Measurements from ENCODE around the gene ELMOD1. TPM values are rescaled to one million over a fixed set of nuclear protein-coding genes. Genes with fewer than 3 reads are reported as not detected.
A peak's percentile ranks its signal among the peaks of the same experiment; 100 is the strongest.

Gene ELMOD1
- total and polyA plus RNA-seq, 9 donors, result 1.9 to 11.4 (median 4.8) TPM

GRCh38 chr11:107581147-107581546 lies 9.8 kb upstream of the ELMOD1 start:
- Histone ChIP-seq H3K4me1 (ENCODE audit: control insufficient read depth, insufficient read depth, low read length) (no peaks in the 10 kb centered on the region), H3K9me3 (replicated peaks; ENCODE audit: control insufficient read depth, low read depth, low read length) (no peaks in the 10 kb centered on the region), H3K27me3 (ENCODE audit: control insufficient read depth, insufficient read depth, low read length) (no peaks in the 10 kb centered on the region), H3K4me3 (ENCODE audit: low read length) (no peak overlapping the region), H3K27ac (ENCODE audit: low read length) (no peak overlapping the region), H3K36me3 (ENCODE audit: control insufficient read depth, insufficient read depth, low read length) (no peaks in the 10 kb centered on the region)
- no peak for DNase-seq
- WGBS (ENCODE audit: insufficient coverage), result 10% methylated on average over 2 of the region's 3 CpGs

GRCh38 chr11:107583629-107584195 lies 7.2 kb upstream of the ELMOD1 start:
- H3K36me3 ChIP-seq (ENCODE audit: control insufficient read depth, insufficient read depth, low read length), result no peaks in the 10 kb centered on the region
- 7% methylated on average over 2 of the region's 3 CpGs for WGBS (ENCODE audit: insufficient coverage)
- no peak overlapping the region for H3K4me3 ChIP-seq (ENCODE audit: low read length)
- H3K27me3 ChIP-seq (ENCODE audit: control insufficient read depth, insufficient read depth, low read length), result peaks cover 3% of the 10 kb centered on the region
- no peak overlapping the region for H3K27ac ChIP-seq (ENCODE audit: low read length)
- H3K4me1 ChIP-seq (ENCODE audit: control insufficient read depth, insufficient read depth, low read length), result no peaks in the 10 kb centered on the region
- H3K9me3 ChIP-seq (replicated peaks; ENCODE audit: control insufficient read depth, low read depth, low read length), result no peaks in the 10 kb centered on the region
- no peak for DNase-seq

- DNase-seq, result no peak
- no peak overlapping the region for H3K4me3 ChIP-seq (ENCODE audit: low read length)
- no peaks in the 10 kb centered on the region for H3K9me3 ChIP-seq (replicated peaks; ENCODE audit: control insufficient read depth, low read depth, low read length)
- H3K4me1 ChIP-seq (ENCODE audit: control insufficient read depth, insufficient read depth, low read length), result peaks cover 10% of the 10 kb centered on the region
- H3K36me3 ChIP-seq (ENCODE audit: control insufficient read depth, insufficient read depth, low read length), result no peaks in the 10 kb centered on the region
- WGBS (ENCODE audit: insufficient coverage), result 37% methylated on average over 2 of the region's 5 CpGs
- peaks cover 27% of the 10 kb centered on the region for H3K27me3 ChIP-seq (ENCODE audit: control insufficient read depth, insufficient read depth, low read length)
- no peak overlapping the region for H3K27ac ChIP-seq (ENCODE audit: low read length)
Measured at GRCh38 chr11:107587306-107587979, 3.5 kb upstream of the ELMOD1 start.

- H3K4me1 ChIP-seq (ENCODE audit: control insufficient read depth, insufficient read depth, low read length), result peaks cover 10% of the 10 kb centered on the region
- H3K27me3 ChIP-seq (ENCODE audit: control insufficient read depth, insufficient read depth, low read length), result peaks cover 38% of the 10 kb centered on the region
- DNase-seq, result peak; percentile 24
- no peak overlapping the region for H3K27ac ChIP-seq (ENCODE audit: low read length)
- H3K36me3 ChIP-seq (ENCODE audit: control insufficient read depth, insufficient read depth, low read length), result no peaks in the 10 kb centered on the region
- peak overlapping the region; percentile 63 for H3K4me3 ChIP-seq (ENCODE audit: low read length)
- H3K9me3 ChIP-seq (replicated peaks; ENCODE audit: control insufficient read depth, low read depth, low read length), result no peaks in the 10 kb centered on the region
- WGBS (ENCODE audit: insufficient coverage), result 1% methylated on average over 45 of the region's 49 CpGs
Measured at GRCh38 chr11:107591378-107592230, 657 bp downstream of the ELMOD1 start.

GRCh38 chr11:107592231-107592590 lies 1.3 kb downstream of the ELMOD1 start:
- WGBS (ENCODE audit: insufficient coverage), result 20% methylated on average over 1 of the region's 6 CpGs
- Histone ChIP-seq H3K4me1 (ENCODE audit: control insufficient read depth, insufficient read depth, low read length) (peaks cover 10% of the 10 kb centered on the region), H3K27ac (ENCODE audit: low read length) (no peak overlapping the region), H3K27me3 (ENCODE audit: control insufficient read depth, insufficient read depth, low read length) (peaks cover 35% of the 10 kb centered on the region), H3K9me3 (replicated peaks; ENCODE audit: control insufficient read depth, low read depth, low read length) (no peaks in the 10 kb centered on the region), H3K4me3 (ENCODE audit: low read length) (peak overlapping the region; percentile 63), H3K36me3 (ENCODE audit: control insufficient read depth, insufficient read depth, low read length) (no peaks in the 10 kb centered on the region)
- DNase-seq, result peak; percentile 18

- no peaks in the 10 kb centered on the region for H3K36me3 ChIP-seq (ENCODE audit: control insufficient read depth, insufficient read depth, low read length)
- DNase-seq, result peak; percentile 35
- peaks cover 35% of the 10 kb centered on the region for H3K27me3 ChIP-seq (ENCODE audit: control insufficient read depth, insufficient read depth, low read length)
- no peaks in the 10 kb centered on the region for H3K9me3 ChIP-seq (replicated peaks; ENCODE audit: control insufficient read depth, low read depth, low read length)
- peaks cover 10% of the 10 kb centered on the region for H3K4me1 ChIP-seq (ENCODE audit: control insufficient read depth, insufficient read depth, low read length)
- H3K4me3 ChIP-seq (ENCODE audit: low read length), result no peak overlapping the region
- no peak overlapping the region for H3K27ac ChIP-seq (ENCODE audit: low read length)
- WGBS (ENCODE audit: insufficient coverage), result 10% methylated on average over 2 of the region's 5 CpGs
Measured at GRCh38 chr11:107592813-107593212, 1.9 kb downstream of the ELMOD1 start.

GRCh38 chr11:107593951-107594350 lies 3.0 kb downstream of the ELMOD1 start:
- no peak overlapping the region for H3K27ac ChIP-seq (ENCODE audit: low read length)
- H3K9me3 ChIP-seq (replicated peaks; ENCODE audit: control insufficient read depth, low read depth, low read length), result no peaks in the 10 kb centered on the region
- no peaks in the 10 kb centered on the region for H3K36me3 ChIP-seq (ENCODE audit: control insufficient read depth, insufficient read depth, low read length)
- 35% methylated on average over 4 of the region's 4 CpGs for WGBS (ENCODE audit: insufficient coverage)
- H3K27me3 ChIP-seq (ENCODE audit: control insufficient read depth, insufficient read depth, low read length), result peaks cover 38% of the 10 kb centered on the region
- peaks cover 10% of the 10 kb centered on the region for H3K4me1 ChIP-seq (ENCODE audit: control insufficient read depth, insufficient read depth, low read length)
- no peak overlapping the region for H3K4me3 ChIP-seq (ENCODE audit: low read length)
- no peak for DNase-seq

- no peaks in the 10 kb centered on the region for H3K9me3 ChIP-seq (replicated peaks; ENCODE audit: control insufficient read depth, low read depth, low read length)
- H3K4me1 ChIP-seq (ENCODE audit: control insufficient read depth, insufficient read depth, low read length), result peaks cover 10% of the 10 kb centered on the region
- whole genome bisulfite sequencing (ENCODE audit: insufficient coverage), result 38% methylated on average over 1 of the region's 2 CpGs
- H3K27me3 ChIP-seq (ENCODE audit: control insufficient read depth, insufficient read depth, low read length), result peaks cover 37% of the 10 kb centered on the region
- H3K36me3 ChIP-seq (ENCODE audit: control insufficient read depth, insufficient read depth, low read length), result no peaks in the 10 kb centered on the region
- DNase-seq, result peak; percentile 53
- H3K4me3 ChIP-seq (ENCODE audit: low read length), result no peak overlapping the region
- H3K27ac ChIP-seq (ENCODE audit: low read length), result no peak overlapping the region
Measured at GRCh38 chr11:107594736-107595135, 3.8 kb downstream of the ELMOD1 start.

- no peaks in the 10 kb centered on the region for H3K9me3 ChIP-seq (replicated peaks; ENCODE audit: control insufficient read depth, low read depth, low read length)
- no peak for DNase-seq
- whole genome bisulfite sequencing (ENCODE audit: insufficient coverage), result 82% methylated on average over 5 of the region's 6 CpGs
- no peaks in the 10 kb centered on the region for H3K4me1 ChIP-seq (ENCODE audit: control insufficient read depth, insufficient read depth, low read length)
- H3K4me3 ChIP-seq (ENCODE audit: low read length), result no peak overlapping the region
- peaks cover 9% of the 10 kb centered on the region for H3K27me3 ChIP-seq (ENCODE audit: control insufficient read depth, insufficient read depth, low read length)
- no peak overlapping the region for H3K27ac ChIP-seq (ENCODE audit: low read length)
- no peaks in the 10 kb centered on the region for H3K36me3 ChIP-seq (ENCODE audit: control insufficient read depth, insufficient read depth, low read length)
Measured at GRCh38 chr11:107598225-107599139, 7.5 kb downstream of the ELMOD1 start.
